GM15510 (cell line): ENCODE data around the gene PRSS48.

Experiments
- POLR2A ChIP-seq: IDR thresholded peaks from 3 replicates; pipeline ENCODE4 v1.6.1; 2011; ENCODE audit warnings: borderline replicate concordance; ENCODE audit not compliant: insufficient read length; ENCODE audit errors: extremely low read depth

PRSS48 gene

GRCh38 chr4:151251603-151252304 lies 25.2 kb upstream of the PRSS48 start:
- TF ChIP-seq POLR2A: no peak

GRCh38 chr4:151256134-151256533 lies 20.8 kb upstream of the PRSS48 start:
- no peak for TF ChIP-seq POLR2A

GRCh38 chr4:151257704-151258103 lies 19.3 kb upstream of the PRSS48 start:
- no peak for TF ChIP-seq POLR2A

- no peak for TF ChIP-seq POLR2A
These were observed 17.2 kb upstream of the PRSS48 start for GRCh38 chr4:151259752-151260151.

- no peak for TF ChIP-seq POLR2A
These were observed 16.4 kb upstream of the PRSS48 start for GRCh38 chr4:151260526-151260925.

GRCh38 chr4:151263455-151263854 lies 13.5 kb upstream of the PRSS48 start:
- no peak for TF ChIP-seq POLR2A

- no peak for TF ChIP-seq POLR2A
These were observed 10.5 kb upstream of the PRSS48 start for GRCh38 chr4:151266497-151266896.

GRCh38 chr4:151267104-151267503 lies 9.9 kb upstream of the PRSS48 start:
- TF ChIP-seq POLR2A: no peak

- TF ChIP-seq POLR2A: no peak
These were observed 9.0 kb upstream of the PRSS48 start for GRCh38 chr4:151267822-151268535.

- no peak for TF ChIP-seq POLR2A
These were observed 7.7 kb downstream of the PRSS48 start for GRCh38 chr4:151284534-151285245.

GRCh38 chr4:151287409-151287808 lies 10.4 kb downstream of the PRSS48 start:
- no peak for TF ChIP-seq POLR2A

- TF ChIP-seq POLR2A: no peak
These were observed 14.5 kb downstream of the PRSS48 start for GRCh38 chr4:151291485-151291884.

- TF ChIP-seq POLR2A: no peak
These were observed 15.1 kb downstream of the PRSS48 start for GRCh38 chr4:151292038-151292437.

GRCh38 chr4:151294833-151295496 lies 18.0 kb downstream of the PRSS48 start:
- no peak for TF ChIP-seq POLR2A

GRCh38 chr4:151296227-151296626 lies 19.3 kb downstream of the PRSS48 start:
- no peak for TF ChIP-seq POLR2A
